GM12801 (cell line): ENCODE results near the gene OPCML.

Source experiments
- TF ChIP-seq, protein P1 (sequence below): IDR thresholded peaks from one replicate; pipeline ENCODE4 v1.5.1; 2011; ENCODE audit warnings: control low read depth; ENCODE audit not compliant: insufficient read length; ENCODE audit errors: extremely low read depth

OPCML gene

DNA sequence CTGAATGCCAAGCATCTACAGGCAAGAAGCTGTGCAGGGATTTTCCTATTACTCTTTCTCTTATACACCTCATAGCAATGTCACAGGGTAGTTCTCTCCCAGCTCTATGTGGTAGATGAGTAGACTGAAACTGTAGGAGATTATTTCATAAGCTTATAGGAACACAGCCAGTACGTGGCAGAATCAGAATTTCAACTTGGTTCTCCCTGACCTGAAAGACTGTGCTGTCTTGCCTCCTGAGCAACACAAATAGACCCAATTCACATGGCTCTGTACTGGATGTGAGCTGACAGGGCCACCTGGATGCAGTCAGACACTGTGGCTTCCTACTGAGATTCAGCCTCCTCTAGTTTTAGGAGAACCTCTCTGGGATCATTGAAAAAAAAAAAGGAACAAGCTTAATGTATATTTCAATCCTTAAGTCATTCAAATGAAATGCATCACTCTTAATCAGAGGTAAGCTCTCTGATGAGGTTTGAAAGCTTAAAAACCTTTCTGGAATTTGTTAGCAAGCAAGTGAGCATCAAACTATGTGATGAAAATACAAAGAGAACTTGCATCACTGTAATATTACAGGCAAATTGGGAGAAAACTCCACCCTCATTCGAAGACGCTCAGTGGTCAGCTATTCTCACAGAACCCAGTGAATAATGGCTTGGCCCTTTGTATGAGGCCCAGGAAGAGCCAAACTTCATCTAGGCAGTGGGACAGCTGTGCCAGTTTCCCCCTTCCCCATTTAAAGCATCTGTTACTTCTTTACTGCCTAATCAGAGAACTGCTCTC, 1122.5 kb downstream of the OPCML start:
- TF ChIP-seq, protein P1, sequence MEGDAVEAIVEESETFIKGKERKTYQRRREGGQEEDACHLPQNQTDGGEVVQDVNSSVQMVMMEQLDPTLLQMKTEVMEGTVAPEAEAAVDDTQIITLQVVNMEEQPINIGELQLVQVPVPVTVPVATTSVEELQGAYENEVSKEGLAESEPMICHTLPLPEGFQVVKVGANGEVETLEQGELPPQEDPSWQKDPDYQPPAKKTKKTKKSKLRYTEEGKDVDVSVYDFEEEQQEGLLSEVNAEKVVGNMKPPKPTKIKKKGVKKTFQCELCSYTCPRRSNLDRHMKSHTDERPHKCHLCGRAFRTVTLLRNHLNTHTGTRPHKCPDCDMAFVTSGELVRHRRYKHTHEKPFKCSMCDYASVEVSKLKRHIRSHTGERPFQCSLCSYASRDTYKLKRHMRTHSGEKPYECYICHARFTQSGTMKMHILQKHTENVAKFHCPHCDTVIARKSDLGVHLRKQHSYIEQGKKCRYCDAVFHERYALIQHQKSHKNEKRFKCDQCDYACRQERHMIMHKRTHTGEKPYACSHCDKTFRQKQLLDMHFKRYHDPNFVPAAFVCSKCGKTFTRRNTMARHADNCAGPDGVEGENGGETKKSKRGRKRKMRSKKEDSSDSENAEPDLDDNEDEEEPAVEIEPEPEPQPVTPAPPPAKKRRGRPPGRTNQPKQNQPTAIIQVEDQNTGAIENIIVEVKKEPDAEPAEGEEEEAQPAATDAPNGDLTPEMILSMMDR = no peak

DNA sequence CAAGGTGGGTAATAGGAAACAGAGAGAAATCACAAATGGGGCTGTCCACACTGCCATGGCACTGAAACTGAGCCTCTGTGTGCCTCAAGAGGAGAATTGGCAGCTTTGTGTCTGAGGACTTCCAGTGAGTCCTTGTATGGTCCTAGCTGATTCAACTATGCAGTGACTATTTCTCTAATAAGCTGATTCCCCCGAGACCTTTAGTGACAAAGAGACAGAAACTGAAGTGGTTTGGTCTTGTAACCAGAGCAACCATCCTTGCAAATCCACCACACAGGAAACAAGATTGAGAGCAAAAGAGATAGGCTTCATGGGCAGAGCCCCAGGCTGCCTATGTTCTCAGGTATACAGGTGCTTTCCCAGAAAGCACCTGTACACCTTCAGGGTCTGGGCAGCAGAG, 1123.4 kb downstream of the OPCML start:
- TF ChIP-seq, protein P1 = no peak

DNA sequence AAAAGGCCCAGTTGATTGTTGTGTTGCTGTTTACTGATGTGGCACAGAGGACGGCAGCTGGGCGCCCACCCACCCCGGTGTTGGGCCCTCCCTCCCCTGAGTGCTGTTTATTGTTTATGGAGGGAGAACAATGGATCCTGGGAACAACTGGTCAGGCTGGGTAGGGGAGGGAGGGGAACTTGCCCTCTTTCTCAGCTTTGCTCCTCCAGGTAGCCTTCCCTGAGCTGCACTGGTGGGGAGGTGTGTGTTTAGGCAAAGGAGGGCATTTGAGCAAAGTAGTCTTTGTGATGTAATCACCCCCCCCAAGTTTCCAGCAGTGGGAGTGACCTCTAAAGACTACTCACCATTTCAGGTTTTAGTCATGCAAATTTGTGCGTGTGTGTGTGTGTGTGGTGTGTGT, 1126.6 kb downstream of the OPCML start:
- TF ChIP-seq, protein P1 = no peak

DNA sequence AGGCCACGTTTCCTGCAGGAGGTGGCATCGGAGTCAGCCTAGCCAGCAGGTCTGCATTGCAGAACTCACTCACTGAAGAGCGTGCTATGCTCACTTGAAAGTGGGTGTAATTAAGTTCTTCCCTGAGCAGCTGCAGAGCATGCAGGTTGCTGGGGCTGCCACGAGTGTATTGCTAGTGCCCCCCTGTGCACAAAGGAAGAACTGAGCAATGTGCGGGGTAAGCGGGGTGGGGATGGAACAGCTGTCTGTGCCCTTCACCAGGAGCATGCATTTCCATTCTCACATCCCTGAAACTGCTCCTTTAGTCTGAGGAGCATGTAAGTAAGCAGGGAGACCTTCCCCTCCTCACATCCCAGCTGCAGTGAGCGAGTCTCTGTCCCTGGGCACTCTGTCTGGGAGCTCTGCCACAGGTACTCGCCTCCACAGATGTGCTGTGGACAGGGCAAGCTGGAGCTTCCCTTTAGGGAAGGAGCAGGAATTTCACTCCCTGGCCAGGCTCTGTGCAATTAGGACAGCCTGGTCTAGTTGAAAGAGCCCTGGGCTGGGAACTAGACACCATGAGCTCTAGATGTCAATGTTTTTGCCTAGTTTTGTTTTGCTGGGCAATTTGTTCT, 1130.1 kb downstream of the OPCML start:
- TF ChIP-seq, protein P1 = no peak

DNA sequence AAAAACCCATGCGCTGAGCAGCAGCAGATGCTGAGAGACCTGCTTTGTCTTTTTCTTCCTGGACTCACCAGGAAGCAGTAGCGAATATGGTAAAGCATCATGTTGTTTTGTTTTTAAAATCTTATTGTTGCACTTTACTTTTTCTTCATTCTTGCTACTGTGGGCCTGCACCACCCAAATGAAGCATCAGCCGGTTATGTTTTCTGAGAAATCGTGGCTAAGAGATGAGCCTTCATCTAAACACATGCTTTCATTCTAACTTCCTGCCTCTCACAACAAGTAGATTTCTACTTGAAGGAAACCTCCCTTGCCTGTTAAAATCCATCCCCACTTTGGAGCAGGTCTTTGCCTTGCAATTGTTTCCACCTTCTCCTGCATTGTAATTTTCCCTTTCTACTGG, 1136.0 kb downstream of the OPCML start:
- TF ChIP-seq, protein P1 = no peak

DNA sequence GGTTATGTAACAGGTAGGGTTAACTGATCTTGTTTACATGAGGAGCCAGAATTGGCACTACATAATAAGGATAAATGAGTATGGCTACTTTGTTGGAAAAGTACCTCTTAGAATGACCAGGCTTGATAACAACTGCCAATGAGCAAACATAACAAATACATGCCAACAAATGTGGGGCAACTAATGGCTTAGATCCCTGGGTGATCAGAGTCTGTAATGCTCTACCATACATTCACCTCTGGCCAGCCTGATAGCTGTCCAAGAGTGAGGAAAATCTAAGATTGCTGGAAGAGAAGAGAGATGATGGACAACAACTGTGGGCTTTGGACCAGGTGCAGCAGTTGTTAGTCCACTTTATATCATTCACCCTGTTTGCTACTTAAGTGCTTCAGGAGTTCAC, 1136.9 kb downstream of the OPCML start:
- TF ChIP-seq, protein P1 = no peak

DNA sequence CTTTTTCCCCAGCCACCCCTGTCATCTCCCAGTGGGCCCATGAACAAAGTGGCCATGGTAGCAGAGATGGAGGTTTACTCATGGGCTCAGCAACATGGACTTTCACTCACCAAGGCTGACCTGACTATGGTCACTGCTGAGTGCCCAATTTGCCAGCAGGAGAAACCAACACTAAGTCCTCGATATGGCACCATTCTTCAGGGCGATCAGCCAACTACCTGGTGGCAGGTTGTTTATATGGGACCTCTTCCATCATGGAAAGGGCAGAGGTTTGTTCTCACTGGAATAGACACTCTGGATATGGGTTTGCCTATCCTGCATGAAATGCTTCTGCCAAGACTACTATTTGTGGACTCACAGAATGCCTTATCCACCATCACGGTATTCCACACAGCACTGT, 1152.8 kb downstream of the OPCML start:
- TF ChIP-seq, protein P1 = no peak
